Skeletal muscle tissue (tissue), 4 donors: ENCODE measurements around the gene NCAM2. TPM values are rescaled to one million over a fixed set of nuclear protein-coding genes. Genes with fewer than 3 reads are reported as not detected.
A peak's percentile ranks its signal among the peaks of the same experiment; 100 is the strongest.

ENCODE experiments used
- H3K27ac ChIP-seq: one replicate; pipeline ENCODE4 v1.7.0; 2013; ENCODE audit warnings: mild to moderate bottlenecking, low read depth, low read length, inconsistent platforms
- H3K27me3 ChIP-seq, 3 donors: one replicate each; pipeline ENCODE4 v1.7.0; 2013; ENCODE audit warnings: low read length in 3 of 3; ENCODE audit not compliant: control insufficient read depth in 3 of 3, insufficient read depth in 3 of 3
- H3K36me3 ChIP-seq, 3 donors: one replicate each; pipeline ENCODE4 v1.7.0; 2013; ENCODE audit warnings: low read length in 3 of 3; ENCODE audit not compliant: control insufficient read depth in 3 of 3, insufficient read depth in 3 of 3
- H3K4me1 ChIP-seq, 3 donors: one replicate each; pipeline ENCODE4 v1.7.0; 2013; ENCODE audit warnings: low read length in 3 of 3, mild to moderate bottlenecking in 3 of 3; ENCODE audit not compliant: control insufficient read depth in 3 of 3, insufficient read depth in 3 of 3
- H3K4me3 ChIP-seq, 3 donors: one replicate each; pipeline ENCODE4 v1.7.0; 2013; ENCODE audit warnings: low read length in 3 of 3
- H3K9ac ChIP-seq, 3 donors: one replicate each; pipeline ENCODE4 v1.7.0; 2013; ENCODE audit warnings: low read length in 3 of 3, mild to moderate bottlenecking in 3 of 3, moderate library complexity in 2 of 3, low read depth in 1 of 3
- H3K9me3 ChIP-seq, 3 donors: one replicate each; pipeline ENCODE4 v1.7.0; 2013; ENCODE audit warnings: low read length in 3 of 3; ENCODE audit not compliant: control insufficient read depth in 3 of 3
- total RNA-seq: library from RNA; depleted of rRNA; stranded (reverse); fragments of >200 nt; gene quantifications from one replicate; pipeline ENCODE4 v1.2.3, GENCODE V29; 2014
- donor health status: Osteomylitis.

Gene NCAM2
- total RNA-seq, 1 donor from 2014 or later: 6.8 TPM

- H3K9me3 ChIP-seq: no peaks in the 10 kb centered on the region
- H3K36me3 ChIP-seq: no peaks in the 10 kb centered on the region
- peaks cover 10 to 19% (median 17%) of the 10 kb centered on the region in 3 donors for H3K27me3 ChIP-seq
- peak overlapping the region in 2 of 3 donors; percentile 16 to 39 for H3K9ac ChIP-seq
- peaks cover 3 to 13% (median 9%) of the 10 kb centered on the region in 3 donors for H3K4me1 ChIP-seq
- peak overlapping the region; percentile 56 to 70 (median 66) for H3K4me3 ChIP-seq
- no peak overlapping the region for H3K27ac ChIP-seq
Measured at GRCh38 chr21:20998456-20998789, 214 bp downstream of the NCAM2 start.

- no peaks in the 10 kb centered on the region for H3K9me3 ChIP-seq
- peaks cover 3 to 13% (median 9%) of the 10 kb centered on the region in 3 donors for H3K4me1 ChIP-seq
- H3K27me3 ChIP-seq: peaks cover 10 to 19% (median 17%) of the 10 kb centered on the region in 3 donors
- H3K27ac ChIP-seq: no peak overlapping the region
- peak overlapping the region; percentile 56 to 70 (median 66) for H3K4me3 ChIP-seq
- no peak overlapping the region for H3K9ac ChIP-seq
- no peaks in the 10 kb centered on the region for H3K36me3 ChIP-seq
Measured at GRCh38 chr21:20998886-20999285, 677 bp downstream of the NCAM2 start.

GRCh38 chr21:20999659-21000058 is 1.4 kb downstream of the NCAM2 start:
- Histone ChIP-seq H3K36me3 (no peaks in the 10 kb centered on the region), H3K9ac (no peak overlapping the region), H3K27me3 (peaks cover 10 to 19% (median 17%) of the 10 kb centered on the region in 3 donors), H3K4me1 (peaks cover 3 to 13% (median 9%) of the 10 kb centered on the region in 3 donors), H3K27ac (no peak overlapping the region), H3K4me3 (no peak overlapping the region), H3K9me3 (no peaks in the 10 kb centered on the region)

GRCh38 chr21:21000591-21001175 is 2.5 kb downstream of the NCAM2 start:
- H3K9me3 ChIP-seq: no peaks in the 10 kb centered on the region
- no peak overlapping the region for H3K27ac ChIP-seq
- H3K4me1 ChIP-seq: peaks cover 3 to 13% (median 9%) of the 10 kb centered on the region in 3 donors
- H3K36me3 ChIP-seq: no peaks in the 10 kb centered on the region
- no peak overlapping the region for H3K4me3 ChIP-seq
- no peak overlapping the region for H3K9ac ChIP-seq
- peaks cover 10 to 19% (median 17%) of the 10 kb centered on the region in 3 donors for H3K27me3 ChIP-seq

GRCh38 chr21:21001591-21002100 is 3.4 kb downstream of the NCAM2 start:
- Histone ChIP-seq H3K27ac (no peak overlapping the region), H3K27me3 (peaks cover 7 to 17% (median 14%) of the 10 kb centered on the region in 3 donors), H3K9me3 (no peaks in the 10 kb centered on the region), H3K4me1 (peaks cover 3 to 13% (median 9%) of the 10 kb centered on the region in 3 donors), H3K4me3 (no peak overlapping the region), H3K9ac (no peak overlapping the region), H3K36me3 (no peaks in the 10 kb centered on the region)

- no peaks in the 10 kb centered on the region for H3K9me3 ChIP-seq
- no peak overlapping the region for H3K9ac ChIP-seq
- H3K4me1 ChIP-seq: peaks cover 3 to 8% (median 7%) of the 10 kb centered on the region in 3 donors
- no peaks in the 10 kb centered on the region for H3K36me3 ChIP-seq
- H3K27ac ChIP-seq: no peak overlapping the region
- peaks cover 1 to 12% (median 10%) of the 10 kb centered on the region in 3 donors for H3K27me3 ChIP-seq
- no peak overlapping the region for H3K4me3 ChIP-seq
Measured at GRCh38 chr21:21002153-21002552, 3.9 kb downstream of the NCAM2 start.

- no peaks in the 10 kb centered on the region for H3K4me1 ChIP-seq
- H3K9ac ChIP-seq: no peak overlapping the region
- H3K36me3 ChIP-seq: no peaks in the 10 kb centered on the region
- H3K4me3 ChIP-seq: no peak overlapping the region
- no peak overlapping the region for H3K27ac ChIP-seq
- peaks cover 0 to 3% (median 0%) of the 10 kb centered on the region in 3 donors for H3K27me3 ChIP-seq
- H3K9me3 ChIP-seq: no peaks in the 10 kb centered on the region
Measured at GRCh38 chr21:21003701-21004100, 5.5 kb downstream of the NCAM2 start.

- H3K4me3 ChIP-seq: no peak overlapping the region
- H3K27me3 ChIP-seq: no peaks in the 10 kb centered on the region
- H3K36me3 ChIP-seq: no peaks in the 10 kb centered on the region
- no peak overlapping the region for H3K9ac ChIP-seq
- no peaks in the 10 kb centered on the region for H3K4me1 ChIP-seq
- H3K9me3 ChIP-seq: no peaks in the 10 kb centered on the region
- no peak overlapping the region for H3K27ac ChIP-seq
Measured at GRCh38 chr21:21007606-21008005, 9.4 kb downstream of the NCAM2 start.

GRCh38 chr21:21010228-21010627 is 12.0 kb downstream of the NCAM2 start:
- Histone ChIP-seq H3K27me3 (no peaks in the 10 kb centered on the region), H3K4me1 (no peaks in the 10 kb centered on the region), H3K4me3 (no peak overlapping the region), H3K27ac (no peak overlapping the region), H3K9ac (no peak overlapping the region), H3K36me3 (no peaks in the 10 kb centered on the region), H3K9me3 (no peaks in the 10 kb centered on the region)

GRCh38 chr21:21010698-21011097 is 12.5 kb downstream of the NCAM2 start:
- H3K9me3 ChIP-seq: no peaks in the 10 kb centered on the region
- H3K36me3 ChIP-seq: no peaks in the 10 kb centered on the region
- no peak overlapping the region for H3K27ac ChIP-seq
- H3K9ac ChIP-seq: no peak overlapping the region
- H3K4me3 ChIP-seq: no peak overlapping the region
- no peaks in the 10 kb centered on the region for H3K4me1 ChIP-seq
- H3K27me3 ChIP-seq: no peaks in the 10 kb centered on the region
